IMR-90 (cell line): ENCODE data around the gene MMAB.

Source experiments
- BHLHE40 ChIP-seq: fragments of 150-350 bp; IDR thresholded peaks from 2 replicates; pipeline ENCODE4 v1.6.1; 2016; ENCODE audit warnings: mild to moderate bottlenecking, low read depth, low read length
- CTCF ChIP-seq: conservative IDR thresholded peaks from 2 replicates; pipeline ENCODE4 v1.5.1; 2012; ENCODE audit warnings: mild to moderate bottlenecking, low read depth, low read length, improper control_type of control experiment
- ELK1 ChIP-seq: fragments of 150-350 bp; IDR thresholded peaks from 2 replicates; pipeline ENCODE4 v1.6.1; 2016; ENCODE audit warnings: low read depth, mild to moderate bottlenecking, low read length, moderate library complexity, borderline replicate concordance
- POLR2A ChIP-seq: IDR thresholded peaks from 2 replicates; pipeline ENCODE4 v1.6.1; 2012; ENCODE audit warnings: mild to moderate bottlenecking, low read depth, low read length
- USF2 ChIP-seq: fragments of 150-350 bp; IDR thresholded peaks from 2 replicates; pipeline ENCODE4 v1.6.1; 2017; ENCODE audit warnings: mild to moderate bottlenecking, antibody characterized with exemption, low read length, low read depth

GRCh38 chr12:109547286-109547685 lies 26.0 kb downstream of the MMAB start:
- no peak for TF ChIP-seq POLR2A
- TF ChIP-seq CTCF: no peak
- no peak for TF ChIP-seq BHLHE40
- no peak for TF ChIP-seq ELK1
- no peak for TF ChIP-seq USF2
